Skeletal muscle tissue (tissue), 4 donors: ENCODE measurements around the gene LGALS1. TPM values are rescaled to one million over a fixed set of nuclear protein-coding genes. Genes with fewer than 3 reads are reported as not detected.
A peak's percentile ranks its signal among the peaks of the same experiment; 100 is the strongest.
"Not testable (repeated sequence)": the region's sequence is repeated elsewhere in the genome, so short reads cannot be mapped to it uniquely, and the experiment has no call there.

ENCODE experiments used
- H3K27ac ChIP-seq: one replicate; pipeline ENCODE4 v1.7.0; 2013; ENCODE audit warnings: mild to moderate bottlenecking, low read depth, low read length, inconsistent platforms
- H3K27me3 ChIP-seq, 3 donors: one replicate each; pipeline ENCODE4 v1.7.0; 2013; ENCODE audit warnings: low read length in 3 of 3; ENCODE audit not compliant: control insufficient read depth in 3 of 3, insufficient read depth in 3 of 3
- H3K36me3 ChIP-seq, 3 donors: one replicate each; pipeline ENCODE4 v1.7.0; 2013; ENCODE audit warnings: low read length in 3 of 3; ENCODE audit not compliant: control insufficient read depth in 3 of 3, insufficient read depth in 3 of 3
- H3K4me1 ChIP-seq, 3 donors: one replicate each; pipeline ENCODE4 v1.7.0; 2013; ENCODE audit warnings: low read length in 3 of 3, mild to moderate bottlenecking in 3 of 3; ENCODE audit not compliant: control insufficient read depth in 3 of 3, insufficient read depth in 3 of 3
- H3K4me3 ChIP-seq, 3 donors: one replicate each; pipeline ENCODE4 v1.7.0; 2013; ENCODE audit warnings: low read length in 3 of 3
- H3K9ac ChIP-seq, 3 donors: one replicate each; pipeline ENCODE4 v1.7.0; 2013; ENCODE audit warnings: low read length in 3 of 3, mild to moderate bottlenecking in 3 of 3, moderate library complexity in 2 of 3, low read depth in 1 of 3
- H3K9me3 ChIP-seq, 3 donors: one replicate each; pipeline ENCODE4 v1.7.0; 2013; ENCODE audit warnings: low read length in 3 of 3; ENCODE audit not compliant: control insufficient read depth in 3 of 3
- total RNA-seq: library from RNA; depleted of rRNA; stranded (reverse); fragments of >200 nt; gene quantifications from one replicate; pipeline ENCODE4 v1.2.3, GENCODE V29; 2014
- donor health status: Osteomylitis.

LGALS1 gene
- total RNA-seq, 1 donor from 2014 or later: 3,417 TPM

DNA sequence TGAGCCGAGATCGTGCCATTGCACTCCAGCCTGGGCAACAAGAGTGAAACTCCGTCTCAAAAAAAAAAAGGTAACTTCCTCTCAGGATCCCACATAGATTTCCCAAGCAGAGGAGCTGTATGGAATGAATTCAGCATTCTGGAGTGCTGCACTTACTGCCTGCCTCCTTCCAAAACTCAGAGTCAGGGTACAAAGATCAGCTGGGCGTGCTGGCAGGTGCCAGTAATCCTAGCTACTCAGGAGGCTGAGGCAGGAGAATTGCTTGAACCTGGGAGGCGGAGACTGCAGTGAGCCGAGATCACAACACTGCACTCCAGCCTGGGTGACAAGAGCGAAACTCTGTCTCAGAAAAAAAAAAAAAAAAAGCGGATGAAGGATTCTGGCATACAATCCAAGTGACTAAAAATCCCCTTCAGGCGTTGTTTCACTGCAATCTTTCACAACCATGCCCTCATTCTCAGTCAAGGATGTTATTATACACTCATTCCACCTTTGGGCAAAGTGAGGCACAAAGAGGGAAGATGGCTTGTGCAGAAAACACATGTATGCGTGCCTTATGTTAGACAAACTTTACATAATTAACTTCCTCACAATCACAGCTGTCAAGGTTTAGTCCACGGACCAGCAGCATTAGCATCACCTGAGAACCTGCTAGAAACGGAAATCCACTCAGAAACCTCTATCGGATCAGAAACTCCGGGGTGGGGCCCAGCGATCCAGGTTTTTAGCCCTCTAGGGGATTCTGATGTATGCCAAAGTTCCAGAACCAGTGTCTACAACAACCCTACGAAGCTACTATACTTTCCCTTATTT, 9.6 kb downstream of the LGALS1 start:
- Histone ChIP-seq H3K4me1 (peaks cover 21 to 26% (median 22%) of the 10 kb centered on the region in 3 donors), H3K9ac (no peak overlapping the region), H3K36me3 (peaks cover 13 to 17% (median 14%) of the 10 kb centered on the region in 3 donors), H3K27me3 (no peaks in the 10 kb centered on the region), H3K4me3 (no peak overlapping the region), H3K27ac (no peak overlapping the region), H3K9me3 (no peaks in the 10 kb centered on the region)

DNA sequence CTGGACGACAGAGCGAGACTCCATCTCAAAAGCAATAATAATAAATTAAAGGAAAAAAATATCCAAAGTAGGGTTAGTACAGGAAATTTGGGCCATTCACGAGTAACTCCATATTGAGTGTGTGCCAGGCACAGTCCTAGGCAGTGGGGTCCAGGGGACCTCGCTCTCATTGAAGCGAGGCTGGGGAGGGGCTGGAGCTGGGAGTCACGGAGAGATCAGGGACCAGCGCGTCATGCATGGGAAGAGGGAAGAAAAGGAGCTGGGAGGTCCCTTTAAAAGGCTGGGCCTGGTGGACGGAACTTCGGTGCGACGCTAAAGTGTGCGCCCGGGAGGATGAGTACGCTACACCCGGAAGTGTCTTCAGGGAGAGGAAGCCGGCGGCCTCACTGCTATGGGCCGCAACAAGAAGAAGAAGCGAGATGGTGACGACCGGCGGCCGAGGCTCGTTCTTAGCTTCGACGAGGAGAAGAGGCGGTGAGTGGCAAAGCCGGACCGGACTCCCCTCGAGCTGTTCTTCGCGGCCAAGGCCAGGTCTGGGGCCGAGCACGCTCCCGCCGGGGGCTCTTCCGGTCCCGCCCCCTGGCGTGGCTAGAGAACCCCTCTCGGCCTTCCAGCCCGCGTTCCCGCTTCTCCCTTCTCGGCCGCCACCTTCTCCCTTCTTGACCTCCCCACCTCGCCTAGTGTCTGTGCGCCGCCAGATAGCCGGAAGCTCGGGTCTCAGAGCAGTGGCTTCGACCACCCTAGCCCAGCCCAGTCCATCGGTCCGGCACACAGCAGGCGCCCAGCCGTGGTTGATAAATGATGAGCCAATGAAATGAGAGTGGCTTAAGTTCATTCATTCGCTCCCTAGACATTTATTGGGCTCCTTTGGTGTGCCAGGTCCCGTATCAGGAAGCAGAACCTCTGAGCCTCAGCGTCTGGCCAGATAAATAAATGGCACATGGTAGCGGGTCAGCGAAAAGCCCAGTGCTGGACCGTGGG, 10.9 kb downstream of the LGALS1 start, which contains the start of gene NOL12:
Gene NOL12, plus strand, starts transcription at position 342 of the 981 bp plus-strand sequence. Its CDS starts 50 bp downstream, at position 392.
- Histone ChIP-seq H3K27me3 (no peaks in the 10 kb centered on the region), H3K4me1 (peaks cover 15 to 23% (median 19%) of the 10 kb centered on the region in 3 donors), H3K27ac (peak within 1 kb of the TSS; percentile 84), H3K9ac (peak within 1 kb of the TSS; percentile 86 to 95 (median 94)), H3K36me3 (peaks cover 21 to 25% (median 22%) of the 10 kb centered on the region in 3 donors), H3K9me3 (no peaks in the 10 kb centered on the region), H3K4me3 (peak within 1 kb of the TSS; percentile 82 to 97 (median 96))

DNA sequence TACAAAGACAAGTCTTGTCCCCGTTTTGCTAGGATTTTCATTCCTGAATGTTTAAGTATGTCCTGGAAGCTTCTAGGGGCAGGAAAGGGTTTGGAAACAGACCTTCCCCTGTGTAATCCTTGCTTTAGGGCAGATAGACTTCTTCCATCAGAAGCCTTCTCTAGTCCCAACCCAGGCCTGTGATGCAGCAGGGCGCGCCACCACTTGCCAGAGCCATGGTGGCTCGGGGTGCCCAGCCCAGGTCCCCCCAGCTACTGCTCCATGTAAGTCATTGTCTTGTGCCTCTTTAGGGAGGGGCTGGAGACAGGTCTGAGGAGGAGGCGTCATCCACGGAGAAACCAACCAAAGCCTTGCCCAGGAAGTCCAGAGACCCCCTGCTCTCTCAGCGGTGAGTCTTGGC, 15.0 kb downstream of the LGALS1 start:
- no peaks in the 10 kb centered on the region for H3K27me3 ChIP-seq
- peaks cover 41 to 43% (median 42%) of the 10 kb centered on the region in 3 donors for H3K36me3 ChIP-seq
- H3K9me3 ChIP-seq: no peaks in the 10 kb centered on the region
- no peak overlapping the region for H3K4me3 ChIP-seq
- H3K4me1 ChIP-seq: peaks cover 15 to 17% (median 17%) of the 10 kb centered on the region in 3 donors
- no peak overlapping the region for H3K27ac ChIP-seq
- peak overlapping the region in 1 of 3 donors; percentile 40 for H3K9ac ChIP-seq

DNA sequence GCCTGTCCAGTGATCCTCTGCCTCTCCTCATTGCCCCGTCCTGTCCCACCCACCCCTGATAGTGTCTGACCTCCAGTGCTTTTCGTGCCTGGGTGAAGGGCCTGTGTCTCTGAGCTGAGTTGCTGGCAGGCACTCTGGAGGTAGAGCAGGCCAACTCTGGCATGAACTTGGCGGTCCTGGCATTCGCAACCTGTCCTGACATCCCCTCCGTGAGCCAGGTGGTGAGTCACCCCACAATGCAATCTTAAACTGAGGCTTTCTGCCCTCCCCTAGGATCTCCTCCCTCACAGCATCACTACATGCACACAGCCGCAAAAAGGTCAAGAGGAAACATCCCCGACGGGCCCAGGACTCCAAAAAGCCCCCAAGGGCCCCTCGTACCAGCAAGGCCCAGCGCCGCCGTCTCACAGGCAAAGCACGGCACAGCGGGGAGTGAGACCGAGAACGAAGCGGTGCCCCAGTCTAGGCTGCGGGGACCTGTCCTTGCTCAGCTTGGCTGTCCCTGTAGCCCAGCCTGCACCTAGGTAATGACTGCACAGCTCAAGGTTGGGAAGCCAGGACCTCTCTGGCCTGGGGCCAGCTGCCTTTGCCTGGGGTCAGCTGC, 15.6 kb downstream of the LGALS1 start:
- Histone ChIP-seq H3K36me3 (peaks cover 42 to 44% (median 43%) of the 10 kb centered on the region in 3 donors), H3K9ac (no peak overlapping the region), H3K9me3 (no peaks in the 10 kb centered on the region), H3K4me3 (no peak overlapping the region), H3K4me1 (peaks cover 18 to 21% (median 21%) of the 10 kb centered on the region in 3 donors), H3K27ac (no peak overlapping the region), H3K27me3 (no peaks in the 10 kb centered on the region)

DNA sequence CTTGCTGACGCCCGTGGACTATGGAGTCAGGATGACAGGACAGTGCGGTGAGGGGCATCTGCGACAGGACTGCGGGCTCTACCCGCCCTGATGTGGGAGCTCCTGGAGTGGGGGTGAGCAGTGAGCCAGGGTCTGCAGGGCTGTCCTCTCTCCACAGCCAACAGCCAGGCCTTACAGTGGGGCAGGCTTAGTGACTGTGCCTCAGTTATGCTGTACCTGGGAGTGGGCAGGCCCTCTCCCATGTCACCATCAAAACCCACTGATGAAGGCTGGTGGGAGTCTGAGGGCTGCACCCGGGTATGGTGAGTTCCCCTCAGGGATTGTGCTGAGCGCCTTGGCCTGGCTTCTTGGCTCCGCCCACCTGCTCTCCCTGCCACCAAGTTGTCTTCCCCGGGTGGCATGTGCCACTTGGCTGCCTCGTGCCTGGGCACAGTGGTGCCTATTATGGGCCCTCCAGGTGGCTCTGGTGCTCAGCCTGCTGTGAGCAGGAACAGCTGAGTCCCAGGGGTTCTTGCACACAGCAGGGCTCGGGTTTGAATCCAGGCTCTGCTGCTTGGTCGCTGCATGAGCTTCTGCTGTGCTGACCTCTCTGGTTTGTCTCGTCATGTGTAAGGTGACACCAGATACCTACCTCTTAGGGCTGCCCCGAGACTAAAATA, 17.3 kb downstream of the LGALS1 start:
- H3K27me3 ChIP-seq: no peaks in the 10 kb centered on the region
- H3K4me1 ChIP-seq: peaks cover 12 to 15% (median 15%) of the 10 kb centered on the region in 3 donors
- H3K9ac ChIP-seq: no peak overlapping the region
- H3K9me3 ChIP-seq: no peaks in the 10 kb centered on the region
- H3K4me3 ChIP-seq: no peak overlapping the region
- H3K36me3 ChIP-seq: peaks cover 42 to 44% (median 43%) of the 10 kb centered on the region in 3 donors
- no peak overlapping the region for H3K27ac ChIP-seq

DNA sequence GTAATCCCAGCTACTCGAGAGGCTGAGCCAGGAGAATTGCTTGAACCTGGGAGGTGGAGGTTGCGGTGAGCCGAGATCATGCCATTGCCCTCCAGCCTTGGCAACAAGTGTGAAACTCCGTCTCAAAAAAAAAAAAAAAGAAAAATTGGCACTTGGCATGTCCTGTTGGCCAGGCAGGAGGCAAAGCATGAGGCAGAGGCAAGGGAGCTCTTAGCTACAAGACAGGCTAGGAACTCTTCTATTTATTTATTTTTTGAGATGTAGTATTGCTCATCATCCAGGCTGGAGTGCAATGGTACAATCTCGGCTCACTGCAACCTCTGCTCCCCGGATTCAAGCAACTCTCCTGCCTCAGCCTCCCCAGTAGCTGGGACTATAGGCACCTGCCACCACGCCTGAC, 18.7 kb downstream of the LGALS1 start:
- peaks cover 10 to 13% (median 12%) of the 10 kb centered on the region in 3 donors for H3K4me1 ChIP-seq
- H3K9me3 ChIP-seq, H3K4me3 ChIP-seq, H3K27ac ChIP-seq, H3K27me3 ChIP-seq, H3K9ac ChIP-seq: not testable (repeated sequence)
- H3K36me3 ChIP-seq: peaks cover 32% of the 10 kb centered on the region in 3 donors

DNA sequence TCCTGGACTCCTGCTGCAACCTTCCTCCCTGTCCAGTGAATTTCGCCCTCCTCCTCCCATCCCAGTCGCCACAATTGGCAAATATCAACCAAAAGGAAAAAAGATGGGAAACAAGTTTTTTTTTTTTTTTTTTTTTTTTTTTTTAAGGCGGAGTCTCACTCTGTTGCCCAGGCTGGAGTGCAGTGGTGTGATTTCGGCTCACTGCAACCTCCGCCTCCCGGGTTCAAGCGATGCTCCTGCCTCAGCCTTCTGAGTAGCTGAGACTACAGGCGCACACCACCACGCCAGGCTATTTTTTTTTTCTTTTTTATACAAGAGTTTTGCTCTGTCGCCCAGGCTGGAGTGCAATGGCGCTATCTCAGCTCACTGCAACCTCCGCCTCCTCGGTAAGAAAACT, 20.8 kb downstream of the LGALS1 start:
- peaks cover 10 to 13% (median 12%) of the 10 kb centered on the region in 3 donors for H3K4me1 ChIP-seq
- not testable (repeated sequence) for H3K27ac ChIP-seq, H3K9me3 ChIP-seq, H3K27me3 ChIP-seq
- peak overlapping the region; percentile 43 to 61 (median 56) for H3K4me3 ChIP-seq
- peak overlapping the region in 2 of 3 donors; percentile 23 to 68 for H3K9ac ChIP-seq
- peaks cover 19 to 24% (median 20%) of the 10 kb centered on the region in 3 donors for H3K36me3 ChIP-seq

DNA sequence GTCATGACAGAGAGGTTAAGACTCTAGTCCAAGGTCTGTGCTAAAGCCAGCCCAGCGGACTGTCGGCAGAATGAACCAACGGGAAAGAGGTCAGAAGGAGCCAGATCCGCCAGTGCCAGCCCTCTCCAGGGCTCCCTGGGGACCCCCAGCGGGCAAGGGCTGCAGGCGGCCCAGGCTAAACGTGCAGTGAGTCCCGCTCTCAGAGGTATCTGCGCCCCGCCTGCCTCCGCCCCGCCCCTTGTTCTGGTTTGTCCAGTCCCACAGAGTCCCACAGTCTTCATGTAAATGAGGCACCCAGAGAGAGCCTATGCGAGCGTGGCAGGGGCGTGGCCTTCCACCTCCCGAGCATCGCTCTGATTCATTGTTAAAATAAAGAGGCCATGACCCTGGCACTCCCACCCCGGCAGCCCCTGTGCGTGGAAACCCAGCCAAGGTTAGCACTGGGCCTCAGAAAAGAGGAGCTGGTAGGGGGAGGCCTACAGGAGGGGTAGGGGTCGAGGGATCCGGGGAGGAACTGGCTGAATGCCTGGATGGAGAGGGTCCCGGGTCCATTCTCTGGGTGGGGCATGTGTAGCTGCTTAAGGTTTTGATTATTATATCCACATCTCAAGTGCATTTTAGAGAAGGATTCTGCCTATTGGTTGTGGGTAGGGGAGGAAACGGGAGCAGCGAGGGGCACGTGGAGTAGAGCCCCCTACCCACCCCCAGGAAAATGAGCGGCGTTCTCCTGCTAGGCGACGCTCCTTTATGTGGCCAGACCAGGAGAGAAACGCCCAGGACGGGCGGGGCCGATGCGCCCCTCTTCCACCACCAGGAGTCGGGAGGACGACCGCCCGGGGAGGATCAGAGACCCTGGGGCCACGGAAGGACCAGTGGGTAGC, 21.5 kb downstream of the LGALS1 start, which contains the start of gene TRIOBP:
Gene TRIOBP, plus strand, starts transcription at position 392 of the 881 bp plus-strand sequence. CDS start 4,318 bp downstream, outside the sequence.
- Histone ChIP-seq H3K36me3 (peaks cover 13 to 17% (median 14%) of the 10 kb centered on the region in 3 donors), H3K9ac (peak within 1 kb of the TSS in 2 of 3 donors; percentile 23 to 68), H3K4me3 (peak within 1 kb of the TSS; percentile 43 to 61 (median 56)), H3K27ac (no peak within 1 kb of the TSS), H3K9me3 (no peaks in the 10 kb centered on the region), H3K27me3 (no peaks in the 10 kb centered on the region), H3K4me1 (peaks cover 10 to 13% (median 12%) of the 10 kb centered on the region in 3 donors)
